RWPE2 (cell line): ENCODE results near the gene RGS8.

ENCODE experiments used
- ATAC-seq: fragments of 200-7000 bp; cut with Tn5 transposase; 3 replicates; pipeline ENCODE4 v1.9.1; 2021; ENCODE audit warnings: low read depth
- DNase-seq: peaks from one replicate; pipeline ENCODE4 v3.0.0-alpha.2; 2020; ENCODE audit warnings: low spot score
- H3K27ac ChIP-seq: fragments of 450-650 bp; 2 replicates; pipeline ENCODE4 v1.5.1; 2017; ENCODE audit warnings: mild to moderate bottlenecking; ENCODE audit not compliant: poor library complexity, severe bottlenecking
- H3K27me3 ChIP-seq: fragments of 250-450 bp; sonication (Bioruptor Pico); 2 replicates; pipeline ENCODE4 v1.5.1; 2021; ENCODE audit warnings: mild to moderate bottlenecking, moderate library complexity; ENCODE audit not compliant: insufficient read depth, poor library complexity, severe bottlenecking
- H3K36me3 ChIP-seq: fragments of 250-450 bp; sonication (Bioruptor Pico); 2 replicates; pipeline ENCODE4 v1.5.1; 2020; ENCODE audit warnings: low read depth, mild to moderate bottlenecking, moderate library complexity
- H3K4me1 ChIP-seq: fragments of 250-450 bp; sonication (Bioruptor Pico); 2 replicates; pipeline ENCODE4 v1.5.1; 2021; ENCODE audit warnings: mild to moderate bottlenecking, moderate library complexity; ENCODE audit not compliant: insufficient read depth, poor library complexity, severe bottlenecking
- H3K4me3 ChIP-seq: fragments of 250-450 bp; sonication (Bioruptor Pico); 2 replicates; pipeline ENCODE4 v1.5.1; 2021; ENCODE audit warnings: mild to moderate bottlenecking, moderate library complexity; ENCODE audit not compliant: severe bottlenecking
- H3K9me3 ChIP-seq: fragments of 250-450 bp; sonication (Bioruptor Pico); 2 replicates; pipeline ENCODE4 v1.5.1; 2021; ENCODE audit warnings: mild to moderate bottlenecking, moderate library complexity; ENCODE audit not compliant: severe bottlenecking
- TF ChIP-seq, protein P1 (sequence below): fragments of 450-650 bp; IDR thresholded peaks from one replicate; pipeline ENCODE4 v1.5.1; 2017; ENCODE audit warnings: mild to moderate bottlenecking, moderate library complexity; ENCODE audit not compliant: poor library complexity, severe bottlenecking

The RGS8 gene

DNA sequence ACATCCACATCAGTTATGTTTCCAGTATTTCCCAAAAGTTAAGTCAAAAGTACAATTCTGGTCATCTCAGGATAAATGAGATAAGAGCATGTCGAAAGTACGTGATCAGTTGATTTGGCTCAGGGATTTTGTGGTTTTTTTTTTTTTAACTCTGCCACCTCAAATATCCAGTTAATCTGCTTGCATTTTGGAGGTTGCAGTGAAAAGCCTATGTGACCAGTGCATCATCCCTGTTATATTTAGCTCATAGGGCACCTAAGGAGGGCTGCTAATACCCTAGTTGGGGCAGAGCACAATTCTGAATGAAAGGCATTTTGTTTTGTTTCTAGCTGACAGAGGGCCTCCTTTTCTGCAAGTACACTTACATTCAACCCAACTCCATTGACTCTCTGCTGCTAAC, 48.5 kb downstream of the RGS8 start:
- H3K9me3 ChIP-seq: no peaks in the 10 kb centered on the region
- no peak overlapping the region for H3K4me3 ChIP-seq
- no peaks in the 10 kb centered on the region for H3K36me3 ChIP-seq
- no peak overlapping the region for H3K27ac ChIP-seq
- ATAC-seq: no peak
- H3K4me1 ChIP-seq: no peaks in the 10 kb centered on the region
- H3K27me3 ChIP-seq: no peaks in the 10 kb centered on the region
- TF ChIP-seq, protein P1, sequence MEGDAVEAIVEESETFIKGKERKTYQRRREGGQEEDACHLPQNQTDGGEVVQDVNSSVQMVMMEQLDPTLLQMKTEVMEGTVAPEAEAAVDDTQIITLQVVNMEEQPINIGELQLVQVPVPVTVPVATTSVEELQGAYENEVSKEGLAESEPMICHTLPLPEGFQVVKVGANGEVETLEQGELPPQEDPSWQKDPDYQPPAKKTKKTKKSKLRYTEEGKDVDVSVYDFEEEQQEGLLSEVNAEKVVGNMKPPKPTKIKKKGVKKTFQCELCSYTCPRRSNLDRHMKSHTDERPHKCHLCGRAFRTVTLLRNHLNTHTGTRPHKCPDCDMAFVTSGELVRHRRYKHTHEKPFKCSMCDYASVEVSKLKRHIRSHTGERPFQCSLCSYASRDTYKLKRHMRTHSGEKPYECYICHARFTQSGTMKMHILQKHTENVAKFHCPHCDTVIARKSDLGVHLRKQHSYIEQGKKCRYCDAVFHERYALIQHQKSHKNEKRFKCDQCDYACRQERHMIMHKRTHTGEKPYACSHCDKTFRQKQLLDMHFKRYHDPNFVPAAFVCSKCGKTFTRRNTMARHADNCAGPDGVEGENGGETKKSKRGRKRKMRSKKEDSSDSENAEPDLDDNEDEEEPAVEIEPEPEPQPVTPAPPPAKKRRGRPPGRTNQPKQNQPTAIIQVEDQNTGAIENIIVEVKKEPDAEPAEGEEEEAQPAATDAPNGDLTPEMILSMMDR: no peak
- DNase-seq: no peak
